HepG2 (cell line): ENCODE data around the gene ABCC3. TPM values are rescaled to one million over a fixed set of nuclear protein-coding genes. Genes with fewer than 3 reads are reported as not detected.

Experiments used
- ATAC-seq: fragments of 200-7000 bp; cut with Tn5 transposase; 3 replicates; pipeline ENCODE4 v1.9.1; 2020; ENCODE audit warnings: mild to moderate bottlenecking, moderate library complexity
- BruUV-seq: library from RNA; stranded (reverse); fragments of 400-500 nt; replicated peaks from 2 replicates; lab custom pipeline; 2021; lab: Mats Ljungman, UMichigan
- CTCF ChIA-PET: fragments of 300-600 bp; formaldehyde crosslinking; extraction: SDS; loops from one replicate; lab custom pipeline; 2021; ENCODE audit warnings: low total read pairs, inconsistent platforms, low intra/inter-chr PET ratio; lab: Yijun Ruan, JAX
- POLR2A ChIA-PET: fragments of 350-600 bp; sonication (Branson Sonifier 250); formaldehyde crosslinking; loops from one replicate; lab custom pipeline; 2020; ENCODE audit warnings: antibody characterized with exemption, inconsistent platforms; lab: Yijun Ruan, JAX
- DNase-seq: peaks from one replicate; pipeline ENCODE4 v3.0.0-alpha.2; 2015; ENCODE audit warnings: low spot score
- FAIRE-seq: peaks from 3 replicates; lab custom pipeline; 2011; peaks lifted over from hg19 to GRCh38; lab: Jason Lieb, UNC
- H2AFZ ChIP-seq: one replicate; pipeline ENCODE4 v1.6.1; 2011; ENCODE audit warnings: low read length, inconsistent platforms
- H3K27ac ChIP-seq: fragments of 300-600 bp; 3 replicates; pipeline ENCODE4 v1.8.0; 2011; ENCODE audit warnings: mixed run types, mild to moderate bottlenecking, mixed read lengths, low read length, inconsistent platforms; ENCODE audit not compliant: insufficient read depth; ENCODE audit errors: extremely low read length
- H3K27me3 ChIP-seq, 2 experiments: fragments of 200-600 bp in 1 of 2; 2 replicates in 1 of 2; 3 replicates in 1 of 2; pipeline versions ENCODE4 v1.6.0 to v1.8.0; 2011; ENCODE audit warnings: low read length in 2 of 2, mild to moderate bottlenecking in 2 of 2, moderate library complexity in 2 of 2, inconsistent platforms in 1 of 2; ENCODE audit not compliant: insufficient read depth in 2 of 2, control insufficient read depth in 1 of 2
- H3K36me3 ChIP-seq, 2 experiments: fragments of 200-600 bp in 1 of 2; replicated peaks in 1 of 2; 2 replicates in 1 of 2; 3 replicates in 1 of 2; pipeline versions ENCODE4 v1.5.1 to v1.8.0; 2011; ENCODE audit warnings: low read length in 2 of 2, inconsistent platforms in 1 of 2; ENCODE audit not compliant: insufficient read depth in 2 of 2, control insufficient read depth in 1 of 2
- H3K4me1 ChIP-seq: 2 replicates; pipeline ENCODE4 v1.5.1; 2012; ENCODE audit warnings: low read length, inconsistent platforms; ENCODE audit not compliant: insufficient read depth
- H3K4me2 ChIP-seq: 2 replicates; pipeline ENCODE4 v1.6.0; 2011; ENCODE audit warnings: low read depth, low read length, inconsistent platforms
- H3K4me3 ChIP-seq, 3 experiments: fragments of 200-600 bp in 1 of 3; sonication (generic), shearing (Covaris generic) in 1 of 3; replicated peaks in 1 of 3; 2 replicates each; pipeline ENCODE4 v1.5.1; 2011 to 2016; ENCODE audit warnings: low read length in 3 of 3, inconsistent platforms in 2 of 3, low read depth in 2 of 3, mild to moderate bottlenecking in 2 of 3, control low read depth in 1 of 3, mixed read lengths in 1 of 3; ENCODE audit not compliant: insufficient read depth in 1 of 3
- H3K79me2 ChIP-seq: one replicate; pipeline ENCODE4 v1.6.1; 2011; ENCODE audit warnings: low read length, inconsistent platforms; ENCODE audit not compliant: insufficient read depth
- H3K9ac ChIP-seq: 2 replicates; pipeline ENCODE4 v1.6.0; 2011; ENCODE audit warnings: mild to moderate bottlenecking, low read depth, low read length, inconsistent platforms; ENCODE audit not compliant: insufficient read depth
- H3K9me3 ChIP-seq: 2 replicates; pipeline ENCODE4 v1.5.1; 2012; ENCODE audit warnings: mild to moderate bottlenecking, low read length
- H4K20me1 ChIP-seq: 2 replicates; pipeline ENCODE4 v1.6.0; 2011; ENCODE audit warnings: inconsistent platforms, mild to moderate bottlenecking, low read length, moderate library complexity; ENCODE audit not compliant: insufficient read depth
- AGO1 ChIP-seq: fragments of 200-400 bp; formaldehyde crosslinking; IDR thresholded peaks from 2 replicates; pipeline ENCODE4 v1.6.1; 2017; ENCODE audit warnings: mild to moderate bottlenecking, low read depth, low read length, moderate library complexity; ENCODE audit not compliant: poor library complexity, severe bottlenecking
- KDM1A ChIP-seq: IDR thresholded peaks from 2 replicates; pipeline ENCODE4 v1.6.1; 2016; ENCODE audit warnings: missing compliant biosample characterization
- KDM6A ChIP-seq: IDR thresholded peaks from 2 replicates; pipeline ENCODE4 v1.6.1; 2016; ENCODE audit warnings: low read depth
- NFKBIZ ChIP-seq: IDR thresholded peaks from 2 replicates; pipeline ENCODE4 v1.6.1; 2018; ENCODE audit warnings: missing genetic modification reagents, missing compliant biosample characterization
- ZBTB38 ChIP-seq: sonication (generic); formaldehyde crosslinking; IDR thresholded peaks from 2 replicates; pipeline ENCODE4 v1.5.1; 2020; ENCODE audit warnings: mild to moderate bottlenecking, missing genetic modification reagents
- ZBTB7A ChIP-seq: sonication (generic); formaldehyde crosslinking; IDR thresholded peaks from 2 replicates; pipeline ENCODE4 v1.8.0; 2022; ENCODE audit warnings: mild to moderate bottlenecking, missing genetic modification reagents
- ZMYM3 ChIP-seq: sonication (generic); formaldehyde crosslinking; IDR thresholded peaks from 2 replicates; pipeline ENCODE4 v1.5.1; 2020; ENCODE audit warnings: mild to moderate bottlenecking, missing genetic modification reagents
- WGBS: methylation state at CpG from one replicate; pipeline ENCODE4 v1.1.6; 2017; ENCODE audit warnings: low lambda C conversion rate; 5-methylcytosine and 5-hydroxymethylcytosine counted together
- in situ Hi-C: cut with HindIII; loops from 2 replicates; pipeline ENCODE4 v1.10.0; 2017; ENCODE audit warnings: low pct_unique_long_range_greater_than_20kb; ENCODE audit not compliant: extremely low pct_ligation_motif_present
- intact Hi-C: fragments of 100-400 bp; cut with micrococcal nuclease; formaldehyde crosslinking; loops from one replicate; pipeline ENCODE4 v1.10.0; 2022; ENCODE audit not compliant: unreplicated experiment
- polyA plus RNA-seq, 8 experiments: library from polyadenylated mRNA; depleted of rRNA in 3 of 8; stranded (reverse) in 7 of 8; unstranded in 1 of 8; fragments of >200 nt; fragmentation: Illumina TruSeq in 4 of 8; extraction: Trizol in 4 of 8; gene quantifications; 2 replicates each; pipeline versions ENCODE4 v1.2.1 to v1.2.3, GENCODE V29; 2011 to 2016; ENCODE audit warnings: low read depth in 4 of 8, missing spikeins in 1 of 8, mixed read lengths in 1 of 8; ENCODE audit not compliant: insufficient read depth in 1 of 8
- total RNA-seq, 5 experiments: library from RNA; depleted of rRNA; stranded (reverse); fragments of >200 nt; fragmentation: Illumina TruSeq; extraction: Trizol; gene quantifications; 2 replicates each; pipeline ENCODE4 v1.2.3, GENCODE V29; 2016; ENCODE audit warnings: low read depth in 1 of 5
- TF ChIP-seq, protein P1 (sequence below): sonication (generic); formaldehyde crosslinking; IDR thresholded peaks from 2 replicates; pipeline ENCODE4 v1.4.0; 2020; ENCODE audit warnings: mild to moderate bottlenecking, missing genetic modification reagents
- TF ChIP-seq, protein P2 (sequence below): sonication (generic); formaldehyde crosslinking; IDR thresholded peaks from 2 replicates; pipeline ENCODE4 v1.9.0; 2022; ENCODE audit warnings: low read depth, missing genetic modification reagents
- TF ChIP-seq, protein P3 (sequence below): sonication (generic); formaldehyde crosslinking; IDR thresholded peaks from 2 replicates; pipeline ENCODE4 v1.5.1; 2020; ENCODE audit warnings: mild to moderate bottlenecking, missing genetic modification reagents, moderate library complexity

Gene ABCC3
- total and polyA plus RNA-seq, 2 of the 13 experiments (the other 11 are each of a cell fraction or from before 2014, with no cell fraction given), result 25.2 to 50.7 TPM

DNA sequence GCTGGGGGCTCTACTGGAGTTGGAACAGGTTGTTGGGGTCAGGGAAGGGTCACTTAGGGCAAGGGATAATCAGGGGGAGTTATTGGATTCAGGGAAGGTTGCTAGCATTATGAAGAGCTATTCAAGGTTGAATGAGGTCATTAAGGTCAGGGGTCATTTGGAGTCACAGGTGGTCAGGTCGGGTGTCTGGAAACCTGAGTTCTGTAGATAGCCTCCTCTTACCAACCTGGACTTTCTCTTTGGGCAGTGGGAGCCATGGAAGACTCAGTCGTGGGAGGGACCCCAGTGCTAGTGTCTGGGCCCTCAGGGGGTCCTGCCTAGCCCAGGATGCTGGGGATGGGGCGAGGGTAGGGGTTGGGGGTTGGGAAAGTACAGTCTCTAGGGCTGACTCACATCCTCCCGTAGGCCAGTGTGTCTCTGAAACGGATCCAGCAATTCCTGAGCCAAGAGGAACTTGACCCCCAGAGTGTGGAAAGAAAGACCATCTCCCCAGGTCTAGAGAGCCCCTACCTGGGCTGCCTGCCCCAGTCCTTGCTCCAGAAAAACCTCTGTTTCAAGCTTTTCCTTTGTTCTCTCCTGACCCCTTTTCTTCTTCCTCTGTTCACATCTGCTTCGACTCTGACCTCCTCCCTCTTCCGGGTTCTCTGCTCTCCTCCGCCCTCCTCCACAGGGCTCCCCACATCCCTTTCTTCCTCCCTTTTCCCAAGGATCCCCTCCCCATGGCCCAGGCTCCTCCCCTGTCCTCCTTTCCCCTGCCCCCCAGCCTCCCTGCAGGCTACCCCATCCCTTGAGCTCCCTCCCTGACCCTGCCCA, 33.5 kb downstream of the ABCC3 start (continued):
- TF ChIP-seq, protein P1, sequence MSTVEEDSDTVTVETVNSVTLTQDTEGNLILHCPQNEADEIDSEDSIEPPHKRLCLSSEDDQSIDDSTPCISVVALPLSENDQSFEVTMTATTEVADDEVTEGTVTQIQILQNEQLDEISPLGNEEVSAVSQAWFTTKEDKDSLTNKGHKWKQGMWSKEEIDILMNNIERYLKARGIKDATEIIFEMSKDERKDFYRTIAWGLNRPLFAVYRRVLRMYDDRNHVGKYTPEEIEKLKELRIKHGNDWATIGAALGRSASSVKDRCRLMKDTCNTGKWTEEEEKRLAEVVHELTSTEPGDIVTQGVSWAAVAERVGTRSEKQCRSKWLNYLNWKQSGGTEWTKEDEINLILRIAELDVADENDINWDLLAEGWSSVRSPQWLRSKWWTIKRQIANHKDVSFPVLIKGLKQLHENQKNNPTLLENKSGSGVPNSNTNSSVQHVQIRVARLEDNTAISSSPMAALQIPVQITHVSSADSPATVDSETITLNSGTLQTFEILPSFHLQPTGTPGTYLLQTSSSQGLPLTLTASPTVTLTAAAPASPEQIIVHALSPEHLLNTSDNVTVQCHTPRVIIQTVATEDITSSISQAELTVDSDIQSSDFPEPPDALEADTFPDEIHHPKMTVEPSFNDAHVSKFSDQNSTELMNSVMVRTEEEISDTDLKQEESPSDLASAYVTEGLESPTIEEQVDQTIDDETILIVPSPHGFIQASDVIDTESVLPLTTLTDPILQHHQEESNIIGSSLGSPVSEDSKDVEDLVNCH (CRISPR knock-in tag), result no peak
- no peak for TF ChIP-seq NFKBIZ (CRISPR knock-in tag)
- TF ChIP-seq, all 625 proteins: peak for 26

DNA sequence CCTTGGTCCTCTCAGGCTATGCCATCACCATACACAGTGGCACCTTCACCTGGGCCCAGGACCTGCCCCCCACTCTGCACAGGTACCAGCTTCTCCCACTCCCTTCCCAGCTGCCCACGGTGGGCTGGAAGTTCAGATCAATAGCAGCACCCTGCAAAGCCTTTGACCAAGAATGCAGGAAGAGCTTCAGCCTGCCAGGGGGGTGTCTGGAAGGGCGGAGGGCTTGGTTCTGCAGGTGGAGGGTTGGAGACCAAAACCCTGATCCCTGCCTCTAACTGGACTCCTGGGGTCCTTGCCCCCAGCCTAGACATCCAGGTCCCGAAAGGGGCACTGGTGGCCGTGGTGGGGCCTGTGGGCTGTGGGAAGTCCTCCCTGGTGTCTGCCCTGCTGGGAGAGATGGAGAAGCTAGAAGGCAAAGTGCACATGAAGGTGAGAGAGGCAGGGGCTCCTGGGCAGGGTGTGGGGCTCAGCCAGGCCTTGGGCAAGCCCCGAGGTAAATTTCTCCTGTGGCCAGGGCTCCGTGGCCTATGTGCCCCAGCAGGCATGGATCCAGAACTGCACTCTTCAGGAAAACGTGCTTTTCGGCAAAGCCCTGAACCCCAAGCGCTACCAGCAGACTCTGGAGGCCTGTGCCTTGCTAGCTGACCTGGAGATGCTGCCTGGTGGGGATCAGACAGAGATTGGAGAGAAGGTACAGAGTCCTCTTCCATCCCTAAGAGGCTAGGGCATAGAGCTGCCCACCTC, 34.3 kb downstream of the ABCC3 start:
- no peaks in the 10 kb centered on the region for H3K79me2 ChIP-seq
- ChIA-PET CTCF (no interaction called here), POLR2A (interaction anchor here (0.8 to 7.6 kb wide), 11 partner anchors 8 to 50 kb away, joined by 3 to 85 read pairs (median 5); partner anchors contain the start of gene LUC7L3)
- H3K4me1 ChIP-seq, result peaks cover 62% of the 10 kb centered on the region
- no peak overlapping the region for H3K9ac ChIP-seq
- H3K27ac ChIP-seq, result no peak overlapping the region
- no peak overlapping the region for H3K4me3 ChIP-seq
- H4K20me1 ChIP-seq, result no peaks in the 10 kb centered on the region
- no peaks in the 10 kb centered on the region for H3K9me3 ChIP-seq
- no TSS peak for BruUV-seq
- intact Hi-C loops, result no loop called here
- ATAC-seq (peak; percentile 5; the same call in 2 of the 3 replicates), DNase-seq (no peak), FAIRE-seq (no peak)
- no peak overlapping the region for H2AFZ ChIP-seq
- no peaks in the 10 kb centered on the region for H3K36me3 ChIP-seq
- in situ Hi-C loops, result no loop called here
- TF ChIP-seq, protein P2, sequence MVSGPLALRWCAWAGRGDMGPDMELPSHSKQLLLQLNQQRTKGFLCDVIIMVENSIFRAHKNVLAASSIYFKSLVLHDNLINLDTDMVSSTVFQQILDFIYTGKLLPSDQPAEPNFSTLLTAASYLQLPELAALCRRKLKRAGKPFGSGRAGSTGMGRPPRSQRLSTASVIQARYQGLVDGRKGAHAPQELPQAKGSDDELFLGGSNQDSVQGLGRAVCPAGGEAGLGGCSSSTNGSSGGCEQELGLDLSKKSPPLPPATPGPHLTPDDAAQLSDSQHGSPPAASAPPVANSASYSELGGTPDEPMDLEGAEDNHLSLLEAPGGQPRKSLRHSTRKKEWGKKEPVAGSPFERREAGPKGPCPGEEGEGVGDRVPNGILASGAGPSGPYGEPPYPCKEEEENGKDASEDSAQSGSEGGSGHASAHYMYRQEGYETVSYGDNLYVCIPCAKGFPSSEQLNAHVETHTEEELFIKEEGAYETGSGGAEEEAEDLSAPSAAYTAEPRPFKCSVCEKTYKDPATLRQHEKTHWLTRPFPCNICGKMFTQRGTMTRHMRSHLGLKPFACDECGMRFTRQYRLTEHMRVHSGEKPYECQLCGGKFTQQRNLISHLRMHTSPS, result no peak
- TF ChIP-seq KDM1A (peak; percentile 17; the same call in 1 of the 2 replicates), ZMYM3 (CRISPR knock-in tag) (peak; percentile 45; the same call in 1 of the 2 replicates), KDM6A (CRISPR knock-in tag) (no peak), ZBTB38 (CRISPR knock-in tag) (0 out of 2 replicates have a peak, but pooled peaks have one; percentile 44), ZBTB7A (CRISPR knock-in tag) (0 out of 2 replicates have a peak, but pooled peaks have one; percentile 20), AGO1 (peak; percentile 60)
- TF ChIP-seq, protein P3, sequence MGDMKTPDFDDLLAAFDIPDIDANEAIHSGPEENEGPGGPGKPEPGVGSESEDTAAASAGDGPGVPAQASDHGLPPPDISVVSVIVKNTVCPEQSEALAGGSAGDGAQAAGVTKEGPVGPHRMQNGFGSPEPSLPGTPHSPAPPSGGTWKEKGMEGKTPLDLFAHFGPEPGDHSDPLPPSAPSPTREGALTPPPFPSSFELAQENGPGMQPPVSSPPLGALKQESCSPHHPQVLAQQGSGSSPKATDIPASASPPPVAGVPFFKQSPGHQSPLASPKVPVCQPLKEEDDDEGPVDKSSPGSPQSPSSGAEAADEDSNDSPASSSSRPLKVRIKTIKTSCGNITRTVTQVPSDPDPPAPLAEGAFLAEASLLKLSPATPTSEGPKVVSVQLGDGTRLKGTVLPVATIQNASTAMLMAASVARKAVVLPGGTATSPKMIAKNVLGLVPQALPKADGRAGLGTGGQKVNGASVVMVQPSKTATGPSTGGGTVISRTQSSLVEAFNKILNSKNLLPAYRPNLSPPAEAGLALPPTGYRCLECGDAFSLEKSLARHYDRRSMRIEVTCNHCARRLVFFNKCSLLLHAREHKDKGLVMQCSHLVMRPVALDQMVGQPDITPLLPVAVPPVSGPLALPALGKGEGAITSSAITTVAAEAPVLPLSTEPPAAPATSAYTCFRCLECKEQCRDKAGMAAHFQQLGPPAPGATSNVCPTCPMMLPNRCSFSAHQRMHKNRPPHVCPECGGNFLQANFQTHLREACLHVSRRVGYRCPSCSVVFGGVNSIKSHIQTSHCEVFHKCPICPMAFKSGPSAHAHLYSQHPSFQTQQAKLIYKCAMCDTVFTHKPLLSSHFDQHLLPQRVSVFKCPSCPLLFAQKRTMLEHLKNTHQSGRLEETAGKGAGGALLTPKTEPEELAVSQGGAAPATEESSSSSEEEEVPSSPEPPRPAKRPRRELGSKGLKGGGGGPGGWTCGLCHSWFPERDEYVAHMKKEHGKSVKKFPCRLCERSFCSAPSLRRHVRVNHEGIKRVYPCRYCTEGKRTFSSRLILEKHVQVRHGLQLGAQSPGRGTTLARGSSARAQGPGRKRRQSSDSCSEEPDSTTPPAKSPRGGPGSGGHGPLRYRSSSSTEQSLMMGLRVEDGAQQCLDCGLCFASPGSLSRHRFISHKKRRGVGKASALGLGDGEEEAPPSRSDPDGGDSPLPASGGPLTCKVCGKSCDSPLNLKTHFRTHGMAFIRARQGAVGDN (CRISPR knock-in tag), result 0 out of 2 replicates have a peak, but pooled peaks have one; percentile 26
- H3K4me2 ChIP-seq, result no peak overlapping the region
- H3K27me3 ChIP-seq, result no peaks in the 10 kb centered on the region
- WGBS, result 85% methylated on average over 8 of the region's 9 CpGs
